Stimulated activated naive CD4-positive, alpha-beta T cell treated with Interleukin-2 at 50 U/mL for 16 hours (primary cell): ENCODE data around the gene C11orf65.
"Not testable (repeated sequence)": the region's sequence is repeated elsewhere in the genome, so short reads cannot be mapped to it uniquely, and the experiment has no call there.

Experiments
- DNase-seq: peaks from one replicate; lab custom pipeline; 2025; lab: John Stamatoyannopoulos, UW

C11orf65 gene

GRCh38 chr11:108472681-108473080 lies 5.4 kb upstream of the C11orf65 start:
- DNase-seq = no peak

GRCh38 chr11:108468478-108468864 lies 1.1 kb upstream of the C11orf65 start:
- DNase-seq = no peak

GRCh38 chr11:108466405-108466804 lies 924 bp downstream of the C11orf65 start:
- DNase-seq = no peak

GRCh38 chr11:108453207-108453835 lies 14.0 kb downstream of the C11orf65 start:
- no peak for DNase-seq

DNA sequence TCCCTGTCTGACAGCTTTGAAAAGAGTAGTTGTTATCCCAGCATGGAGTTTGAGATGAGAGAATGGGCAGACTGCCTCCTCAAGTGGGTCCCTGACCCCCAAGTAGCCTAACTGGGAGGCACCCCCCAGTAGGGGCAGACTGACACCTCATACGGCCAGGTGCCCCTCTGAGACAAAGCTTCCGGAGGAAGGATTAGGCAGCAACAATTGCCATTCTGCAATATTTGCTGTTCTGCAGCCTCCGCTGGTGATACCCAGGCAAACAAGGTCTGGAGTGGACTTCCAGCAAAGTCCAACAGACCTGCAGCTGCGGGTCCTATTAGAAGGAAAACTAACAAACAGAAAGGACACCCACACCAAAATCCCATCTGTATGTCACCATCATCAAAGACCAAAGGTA lies 25.9 kb downstream of the C11orf65 start:
- DNase-seq = not testable (repeated sequence)

GRCh38 chr11:108436594-108436993 lies 30.7 kb downstream of the C11orf65 start:
- no peak for DNase-seq

DNA sequence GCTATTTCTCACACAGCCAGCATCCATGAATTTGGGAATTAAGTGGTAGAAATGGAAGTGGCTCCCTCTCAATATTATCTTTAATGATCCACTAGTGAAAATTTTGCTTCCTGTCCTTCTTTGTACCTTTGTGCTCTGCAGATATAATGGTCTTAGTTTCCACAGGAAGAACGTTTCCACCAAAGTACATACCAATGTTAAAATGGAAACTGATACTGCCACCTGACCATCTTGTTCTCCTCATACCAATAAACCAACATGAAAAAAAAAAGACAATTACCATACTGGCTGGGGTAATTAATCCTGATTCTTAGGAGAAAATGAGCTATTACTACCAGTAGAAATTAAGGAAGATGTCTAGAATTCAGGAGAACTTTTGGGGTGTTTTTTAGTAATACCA lies 32.3 kb downstream of the C11orf65 start:
- no peak for DNase-seq

DNA sequence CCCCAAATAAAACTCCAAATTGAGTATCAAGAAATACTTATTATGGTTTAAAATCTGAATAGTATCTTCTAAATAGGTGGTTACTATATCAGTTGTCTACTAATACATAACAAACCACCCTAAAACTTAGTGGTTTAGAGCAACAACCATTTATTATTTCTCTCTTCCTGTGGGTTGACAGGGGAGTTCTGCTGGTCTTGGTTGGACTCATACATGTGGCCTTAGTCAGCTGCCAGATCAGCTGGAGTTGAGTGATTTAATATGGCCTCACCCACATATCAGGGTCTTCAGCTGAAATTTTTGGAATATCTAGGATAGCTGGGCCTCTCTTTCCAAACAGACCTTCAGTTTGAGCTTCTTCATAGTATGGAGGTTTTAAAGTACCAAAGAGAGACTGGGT lies 34.5 kb downstream of the C11orf65 start:
- DNase-seq = no peak

DNA sequence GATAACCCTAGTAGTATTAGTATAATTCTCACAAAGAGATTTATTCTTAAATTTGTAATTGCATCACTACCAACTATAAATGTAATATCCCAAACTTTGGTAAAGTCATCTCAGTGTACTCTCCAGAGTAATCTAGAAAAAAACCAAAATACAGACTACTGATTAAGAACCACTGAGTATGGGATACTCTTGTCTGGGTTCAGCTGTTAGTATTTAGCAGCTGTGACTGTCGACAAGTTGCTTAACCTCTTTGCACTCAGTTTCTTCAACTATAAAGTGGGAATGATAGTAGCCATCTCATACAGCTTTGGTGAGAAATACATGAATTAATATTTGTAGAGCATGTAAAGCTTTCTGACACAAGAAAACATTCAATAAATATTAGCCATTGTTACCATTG lies 35.3 kb downstream of the C11orf65 start:
- DNase-seq = no peak

DNA sequence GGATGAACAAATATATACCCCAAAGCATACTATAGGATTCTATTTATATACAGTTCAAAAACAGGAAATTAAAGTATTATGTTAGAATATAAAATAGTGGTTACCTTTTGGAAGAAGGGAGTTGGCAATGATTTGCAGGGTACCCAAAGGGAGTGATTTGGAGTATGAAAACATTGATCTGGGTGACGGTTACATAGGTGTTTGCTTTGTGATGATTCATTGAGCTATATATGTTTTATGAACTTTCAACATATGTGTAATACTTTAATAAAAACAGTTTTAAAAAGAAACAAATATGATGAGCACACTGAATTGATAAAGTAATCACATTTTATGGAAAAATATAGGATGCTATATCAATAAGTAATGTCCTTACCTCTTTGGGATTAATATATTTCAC lies 36.0 kb downstream of the C11orf65 start:
- DNase-seq = no peak

DNA sequence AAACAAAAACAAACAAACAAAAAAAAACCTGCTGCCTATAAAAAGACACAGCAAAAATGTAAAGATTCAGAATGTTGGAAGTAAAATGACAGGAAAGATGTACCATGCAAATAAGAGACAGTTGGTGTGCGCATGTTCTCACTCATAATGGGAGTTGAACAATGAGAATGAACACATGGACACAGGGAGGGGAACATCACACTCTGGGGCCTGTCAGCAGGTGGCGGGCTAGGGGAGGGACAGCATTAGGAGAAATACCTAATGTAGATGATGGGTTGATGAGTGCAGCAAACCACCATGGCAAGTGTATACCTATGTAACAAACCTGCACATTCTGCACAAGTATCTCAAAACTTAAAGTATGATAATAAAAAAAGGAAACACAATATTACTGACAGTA lies 49.8 kb downstream of the C11orf65 start:
- DNase-seq = peak; percentile 2

DNA sequence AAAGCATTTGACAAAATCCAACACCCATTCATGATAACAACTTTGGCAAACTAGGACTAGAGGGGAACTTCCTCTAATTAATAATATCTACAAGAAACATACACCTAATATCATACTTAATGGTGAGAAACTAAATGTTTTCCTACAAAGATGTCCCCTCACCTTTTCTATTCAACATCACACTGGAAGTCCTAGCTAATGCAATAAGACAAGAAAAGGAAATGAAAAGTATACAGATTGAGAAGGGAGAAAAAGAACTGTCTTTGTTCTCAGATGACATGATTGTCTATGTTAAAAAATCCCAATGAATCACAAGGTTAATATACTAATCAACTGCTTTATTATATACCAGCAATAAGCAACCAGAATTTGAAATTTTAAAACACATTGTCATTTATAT lies 52.4 kb downstream of the C11orf65 start:
- no peak for DNase-seq

DNA sequence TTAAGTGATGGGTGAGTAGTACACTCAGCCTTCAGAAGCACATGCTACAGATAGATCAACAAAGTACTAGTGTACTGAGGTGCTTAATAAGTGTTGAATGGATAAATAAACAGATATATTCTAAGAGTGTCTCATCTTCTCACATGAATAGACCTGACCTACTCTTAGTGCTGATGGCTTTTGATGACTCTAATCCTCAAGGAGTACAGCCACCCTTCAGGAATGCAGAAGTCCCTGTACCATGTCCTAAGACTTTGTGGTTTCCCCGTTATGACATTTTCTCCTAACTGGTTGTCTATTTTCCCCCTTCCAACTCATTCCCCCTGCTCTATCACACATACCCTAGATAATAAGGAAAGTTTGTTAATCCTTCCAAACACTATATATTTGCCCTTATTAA lies 61.6 kb downstream of the C11orf65 start:
- DNase-seq = no peak

- DNase-seq = no peak
Observed at GRCh38 chr11:108403052-108403451, 64.3 kb downstream of the C11orf65 start.

DNA sequence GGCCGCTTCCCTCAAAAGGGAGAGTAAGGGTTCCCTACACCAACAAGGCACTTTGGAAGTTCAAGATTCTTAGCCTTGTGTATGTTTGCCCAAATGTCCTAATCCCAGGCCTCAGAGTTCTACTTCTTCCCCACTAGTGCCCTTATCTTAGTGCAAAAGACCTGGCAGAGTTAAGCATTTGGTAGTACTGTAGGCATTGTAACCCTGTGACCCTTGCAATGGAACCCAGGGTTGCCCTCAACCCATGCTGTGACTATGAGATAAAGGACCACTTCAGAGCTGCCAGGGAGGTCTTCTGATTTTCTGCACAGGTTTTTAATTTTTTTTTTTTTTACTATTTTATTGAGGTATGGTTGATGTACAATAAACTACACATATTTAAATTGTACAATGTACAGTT lies 65.1 kb downstream of the C11orf65 start:
- no peak for DNase-seq

DNA sequence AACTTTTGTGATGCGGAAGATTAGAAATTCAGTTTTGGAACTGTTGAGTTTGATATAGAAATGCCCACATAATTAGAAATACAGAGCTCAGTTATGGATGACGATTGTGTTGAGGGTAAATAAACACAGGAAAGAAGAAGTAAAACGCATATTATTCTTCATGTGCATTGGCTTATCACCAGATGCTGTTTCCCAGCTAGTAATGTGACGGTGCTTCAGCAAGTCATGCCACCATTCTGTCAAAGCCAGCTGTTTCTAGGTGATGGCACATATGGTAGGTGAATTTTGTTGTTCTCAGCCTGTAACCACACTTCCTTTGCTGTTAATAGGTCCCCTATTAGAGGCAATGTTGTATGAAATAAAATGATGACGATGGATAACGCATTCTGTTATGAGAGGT lies 68.9 kb downstream of the C11orf65 start:
- no peak for DNase-seq

GRCh38 chr11:108396672-108397071 lies 70.7 kb downstream of the C11orf65 start:
- not testable (repeated sequence) for DNase-seq

DNA sequence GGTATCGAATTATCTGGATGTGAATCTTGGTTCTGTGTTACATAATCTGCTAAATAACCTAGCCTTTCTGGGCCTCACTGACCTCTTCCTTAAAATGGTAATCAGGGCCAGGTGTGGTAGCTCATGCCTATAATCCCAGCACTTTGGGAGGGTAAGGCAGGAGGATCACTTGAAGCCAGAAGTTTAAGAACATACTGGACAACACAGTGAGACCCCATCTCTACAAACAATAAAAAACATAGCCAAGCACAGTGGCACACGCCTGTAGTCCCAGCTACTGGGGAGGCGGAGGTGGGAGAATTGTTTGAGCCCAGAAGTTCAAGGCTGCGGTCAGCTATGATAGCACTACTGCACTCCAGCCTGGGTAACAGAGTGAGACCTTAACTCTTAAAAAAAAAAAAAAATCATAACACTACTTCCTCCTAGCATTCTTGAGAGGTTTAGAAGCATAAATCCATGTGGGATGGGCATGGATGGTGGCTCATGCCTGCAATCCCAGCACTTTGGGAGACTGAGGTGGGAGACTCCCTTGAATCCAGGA lies 72.5 kb downstream of the C11orf65 start:
- DNase-seq = no peak

DNA sequence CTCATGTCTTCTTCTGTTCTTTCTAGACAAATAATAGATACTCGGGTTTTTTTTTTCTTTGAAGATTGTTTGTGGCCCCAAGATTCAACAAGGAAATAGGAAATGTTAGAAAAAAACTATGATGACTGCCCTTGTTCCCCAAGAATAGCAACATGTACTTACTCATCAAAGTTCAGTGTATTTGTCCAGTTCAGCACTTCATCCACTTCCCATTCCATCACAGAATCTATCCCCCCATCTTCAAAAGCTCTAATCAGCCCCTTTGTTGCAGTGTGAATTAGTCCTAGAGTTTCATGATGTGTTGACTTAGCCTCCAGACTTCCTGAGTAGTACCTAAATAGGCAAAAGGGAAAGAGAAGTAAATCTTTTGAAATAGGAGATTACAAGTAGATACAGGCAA lies 74.3 kb downstream of the C11orf65 start:
- no peak for DNase-seq

DNA sequence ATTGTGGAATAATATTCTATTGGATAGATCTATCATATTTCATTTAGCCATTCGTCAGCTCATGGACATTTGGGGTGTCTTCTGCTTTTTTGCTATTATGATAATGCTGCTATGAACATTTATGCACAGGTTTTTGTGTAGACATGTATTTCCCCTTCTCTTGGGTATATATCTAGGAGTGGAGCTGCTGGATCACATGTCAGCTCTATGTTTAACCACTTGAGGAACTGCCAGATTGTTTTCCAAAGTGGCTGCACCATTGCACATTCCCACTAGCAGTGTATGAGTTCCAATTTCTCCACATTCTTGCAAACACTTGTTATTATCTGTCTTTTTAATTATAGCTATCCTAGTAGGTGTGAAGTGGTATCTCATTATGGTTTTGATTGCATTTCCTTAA lies 75.0 kb downstream of the C11orf65 start:
- DNase-seq = no peak

GRCh38 chr11:108388576-108388975 lies 78.8 kb downstream of the C11orf65 start:
- no peak for DNase-seq

GRCh38 chr11:108373505-108373904 lies 93.8 kb downstream of the C11orf65 start:
- not testable (repeated sequence) for DNase-seq

GRCh38 chr11:108370990-108371389 lies 96.3 kb downstream of the C11orf65 start:
- DNase-seq = no peak

- no peak for DNase-seq
Observed at GRCh38 chr11:108370315-108370714, 97.0 kb downstream of the C11orf65 start.
